Astrocyte of the cerebellum (primary cell): Measurements from ENCODE around the gene SLC18B1.

Experiments
- DNase-seq: peaks from one replicate; pipeline ENCODE4 v3.0.0-alpha.2; 2011; ENCODE audit warnings: low read depth
- H3K4me3 ChIP-seq: 2 replicates; pipeline ENCODE4 v1.5.1; 2011; ENCODE audit warnings: mild to moderate bottlenecking, low read depth, low read length, moderate library complexity
- CTCF ChIP-seq: IDR thresholded peaks from 2 replicates; pipeline ENCODE4 v1.5.1; 2012; ENCODE audit warnings: low read length, low read depth, moderate library complexity, mild to moderate bottlenecking; ENCODE audit errors: missing control alignments
- in situ Hi-C: cut with HindIII; loops from 2 replicates; pipeline ENCODE4 v1.10.0; 2017; ENCODE audit warnings: low sequenced_read_pairs

Gene SLC18B1

GRCh38 chr6:132800656-132801055, 2.2 kb upstream of the SLC18B1 start:
- no peak overlapping the region for H3K4me3 ChIP-seq
- no peak for TF ChIP-seq CTCF
- in situ Hi-C loops: no loop called here
- no peak for DNase-seq

GRCh38 chr6:132798869-132799538, 567 bp upstream of the SLC18B1 start:
- peak; percentile 86 for TF ChIP-seq CTCF
- peak; percentile 22 for DNase-seq
- H3K4me3 ChIP-seq: peak overlapping the region; percentile 70
- in situ Hi-C loops: loop anchor here (25.0 kb wide), 1 partner anchor 262 kb away; the partner anchor contains the start of gene TAAR9

- no peak for TF ChIP-seq CTCF
- H3K4me3 ChIP-seq: no peak overlapping the region
- no peak for DNase-seq
- in situ Hi-C loops: loop anchor here (25.0 kb wide), 1 partner anchor 258 kb away; the partner anchor contains the start of gene TAAR9
These were observed 3.0 kb downstream of the SLC18B1 start for GRCh38 chr6:132795461-132795860.

GRCh38 chr6:132792510-132792909, 5.9 kb downstream of the SLC18B1 start:
- DNase-seq: no peak
- in situ Hi-C loops: loop anchor here (25.0 kb wide), 1 partner anchor 255 kb away; the partner anchor contains the start of gene TAAR9
- H3K4me3 ChIP-seq: no peak overlapping the region
- no peak for TF ChIP-seq CTCF

- no peak for DNase-seq
These were observed 8.0 kb downstream of the SLC18B1 start for GRCh38 chr6:132790450-132790849.

GRCh38 chr6:132789396-132789776, 9.1 kb downstream of the SLC18B1 start:
- DNase-seq: no peak
- TF ChIP-seq CTCF: no peak
- H3K4me3 ChIP-seq: no peak overlapping the region
- in situ Hi-C loops: loop anchor here (25.0 kb wide), 1 partner anchor 252 kb away; the partner anchor contains the start of gene TAAR9

More at GRCh38 chr6:132790450-132790849, 8.0 kb downstream of the SLC18B1 start:
- H3K4me3 ChIP-seq: no peak overlapping the region
- in situ Hi-C loops: loop anchor here (25.0 kb wide), 1 partner anchor 253 kb away; the partner anchor contains the start of gene TAAR9
- TF ChIP-seq CTCF: no peak
